Measurements from ENCODE around the gene BET1.

BET1 gene

GRCh38 chr7:94011714-94012353, 7.7 kb upstream of the BET1 start:
- DNase-seq (ENCODE audit: low spot score) = no peak

GRCh38 chr7:94008537-94008936, 4.4 kb upstream of the BET1 start:
- DNase-seq (ENCODE audit: low spot score) = no peak

GRCh38 chr7:94005753-94006152, 1.6 kb upstream of the BET1 start:
- DNase-seq (ENCODE audit: low spot score) = no peak

- no peak for DNase-seq (ENCODE audit: low spot score)
These were observed 620 bp downstream of the BET1 start for GRCh38 chr7:94003446-94004023.

- no peak for DNase-seq (ENCODE audit: low spot score)
These were observed 2.8 kb downstream of the BET1 start for GRCh38 chr7:94001396-94001795.

GRCh38 chr7:93997868-93998267, 6.3 kb downstream of the BET1 start:
- no peak for DNase-seq (ENCODE audit: low spot score)

- DNase-seq (ENCODE audit: low spot score) = no peak
These were observed 11.6 kb downstream of the BET1 start for GRCh38 chr7:93992421-93993110.

- DNase-seq (ENCODE audit: low spot score) = no peak
These were observed 16.9 kb downstream of the BET1 start for GRCh38 chr7:93987297-93987696.

GRCh38 chr7:93985101-93985500, 19.1 kb downstream of the BET1 start:
- no peak for DNase-seq (ENCODE audit: low spot score)

GRCh38 chr7:93984024-93984423, 20.1 kb downstream of the BET1 start:
- no peak for DNase-seq (ENCODE audit: low spot score)

GRCh38 chr7:93981480-93981874, 22.7 kb downstream of the BET1 start:
- no peak for DNase-seq (ENCODE audit: low spot score)

- no peak for DNase-seq (ENCODE audit: low spot score)
These were observed 23.2 kb downstream of the BET1 start for GRCh38 chr7:93980744-93981479.

- DNase-seq (ENCODE audit: low spot score) = no peak
These were observed 26.8 kb downstream of the BET1 start for GRCh38 chr7:93977211-93977950.

- DNase-seq (ENCODE audit: low spot score) = no peak
These were observed 31.0 kb downstream of the BET1 start for GRCh38 chr7:93973134-93973533.

GRCh38 chr7:93972029-93972725, 32.0 kb downstream of the BET1 start:
- no peak for DNase-seq (ENCODE audit: low spot score)

GRCh38 chr7:93968911-93969620, 35.1 kb downstream of the BET1 start:
- DNase-seq (ENCODE audit: low spot score) = no peak

GRCh38 chr7:93964813-93965212, 39.3 kb downstream of the BET1 start:
- no peak for DNase-seq (ENCODE audit: low spot score)

- DNase-seq (ENCODE audit: low spot score) = no peak
These were observed 39.9 kb downstream of the BET1 start for GRCh38 chr7:93964262-93964661.

- no peak for DNase-seq (ENCODE audit: low spot score)
These were observed 43.2 kb downstream of the BET1 start for GRCh38 chr7:93960986-93961385.

GRCh38 chr7:93958651-93959050, 45.5 kb downstream of the BET1 start:
- no peak for DNase-seq (ENCODE audit: low spot score)

GRCh38 chr7:93958216-93958615, 45.9 kb downstream of the BET1 start:
- no peak for DNase-seq (ENCODE audit: low spot score)
